Measurements from ENCODE around the gene DCC.

- TF ChIP-seq EP300 (IDR thresholded peaks at IDR 0.05; ENCODE audit: low read depth) (no peak), CTCF (IDR thresholded peaks at IDR 0.05) (no peak)
Observed at GRCh38 chr18:53135654-53136053, 795.7 kb downstream of the DCC start.

Data from transverse colon (tissue), 3 donors.